DND-41 (cell line): ENCODE results near the gene AOPEP.

Experiments
- EZH2 ChIP-seq: IDR thresholded peaks from 3 replicates; pipeline ENCODE4 v1.6.1; 2012; ENCODE audit warnings: borderline replicate concordance, low read depth, mild to moderate bottlenecking, moderate library complexity, low read length, inconsistent platforms; ENCODE audit not compliant: severe bottlenecking
- TF ChIP-seq, protein P1 (sequence below): IDR thresholded peaks from 2 replicates; pipeline ENCODE4 v1.5.1; 2012; ENCODE audit warnings: borderline replicate concordance, low read length, moderate library complexity, mild to moderate bottlenecking; ENCODE audit not compliant: poor library complexity, severe bottlenecking; ENCODE audit errors: extremely low read depth

DNA sequence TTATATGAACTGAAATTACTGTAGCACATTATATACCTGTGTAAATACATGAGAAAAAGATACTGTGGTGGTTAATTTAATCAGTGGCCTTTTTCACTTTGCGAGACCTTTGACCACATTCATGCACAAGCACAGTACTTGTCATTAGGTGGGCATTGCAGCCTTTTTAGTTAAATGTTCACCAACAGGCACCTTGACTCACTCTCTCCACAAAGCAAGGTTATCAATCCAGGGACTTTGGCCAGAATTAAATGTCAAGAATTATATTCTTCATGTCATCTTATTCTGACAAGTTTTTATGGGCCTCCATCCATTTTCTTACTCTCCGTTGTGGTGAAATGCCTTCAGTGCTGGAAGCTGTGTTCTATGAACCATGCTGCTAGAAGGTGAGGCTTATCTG, 72.2 kb downstream of the AOPEP start:
- TF ChIP-seq, protein P1, sequence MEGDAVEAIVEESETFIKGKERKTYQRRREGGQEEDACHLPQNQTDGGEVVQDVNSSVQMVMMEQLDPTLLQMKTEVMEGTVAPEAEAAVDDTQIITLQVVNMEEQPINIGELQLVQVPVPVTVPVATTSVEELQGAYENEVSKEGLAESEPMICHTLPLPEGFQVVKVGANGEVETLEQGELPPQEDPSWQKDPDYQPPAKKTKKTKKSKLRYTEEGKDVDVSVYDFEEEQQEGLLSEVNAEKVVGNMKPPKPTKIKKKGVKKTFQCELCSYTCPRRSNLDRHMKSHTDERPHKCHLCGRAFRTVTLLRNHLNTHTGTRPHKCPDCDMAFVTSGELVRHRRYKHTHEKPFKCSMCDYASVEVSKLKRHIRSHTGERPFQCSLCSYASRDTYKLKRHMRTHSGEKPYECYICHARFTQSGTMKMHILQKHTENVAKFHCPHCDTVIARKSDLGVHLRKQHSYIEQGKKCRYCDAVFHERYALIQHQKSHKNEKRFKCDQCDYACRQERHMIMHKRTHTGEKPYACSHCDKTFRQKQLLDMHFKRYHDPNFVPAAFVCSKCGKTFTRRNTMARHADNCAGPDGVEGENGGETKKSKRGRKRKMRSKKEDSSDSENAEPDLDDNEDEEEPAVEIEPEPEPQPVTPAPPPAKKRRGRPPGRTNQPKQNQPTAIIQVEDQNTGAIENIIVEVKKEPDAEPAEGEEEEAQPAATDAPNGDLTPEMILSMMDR: no peak
- TF ChIP-seq EZH2: no peak
